Neural cell (in vitro differentiated cells): ENCODE data around the gene GCK. TPM values are rescaled to one million over a fixed set of nuclear protein-coding genes. Genes with fewer than 3 reads are reported as not detected.

Experiments used
- H2AFZ ChIP-seq: fragments of 200-600, 300-800 bp; sonication (generic), shearing (Covaris generic); 2 replicates; pipeline ENCODE4 v1.6.0; 2014; ENCODE audit warnings: low read depth, mild to moderate bottlenecking, antibody characterized with exemption, low read length, moderate library complexity
- H3F3A ChIP-seq: fragments of 200-600 bp; shearing (Covaris generic); 2 replicates; pipeline ENCODE4 v1.6.1; 2016; ENCODE audit warnings: mild to moderate bottlenecking, moderate library complexity, mixed read lengths, antibody characterized with exemption, low read length; ENCODE audit not compliant: insufficient read depth, poor library complexity, severe bottlenecking
- H3K27ac ChIP-seq: fragments of 200-600, 300-800 bp; sonication (generic), shearing (Covaris generic); 2 replicates; pipeline ENCODE4 v1.5.1; 2014; ENCODE audit warnings: mild to moderate bottlenecking, low read length, moderate library complexity
- H3K27me3 ChIP-seq: fragments of 300-800, 200-600 bp; sonication (generic), shearing (Covaris generic); 2 replicates; pipeline ENCODE4 v1.6.0; 2014; ENCODE audit warnings: mild to moderate bottlenecking, low read depth, low read length, moderate library complexity; ENCODE audit not compliant: insufficient read depth
- H3K36me3 ChIP-seq: fragments of 300-800, 200-600 bp; sonication (generic), shearing (Covaris generic); 2 replicates; pipeline ENCODE4 v1.5.1; 2014; ENCODE audit warnings: mild to moderate bottlenecking, antibody characterized with exemption, low read length, moderate library complexity; ENCODE audit not compliant: insufficient read depth
- H3K4me2 ChIP-seq: fragments of 300-800, 200-600 bp; sonication (generic), shearing (Covaris generic); 2 replicates; pipeline ENCODE4 v1.6.0; 2014; ENCODE audit warnings: mild to moderate bottlenecking, low read length
- H3K4me3 ChIP-seq: fragments of 300-800, 200-600 bp; sonication (generic), shearing (Covaris generic); 2 replicates; pipeline ENCODE4 v1.5.1; 2014; ENCODE audit warnings: mild to moderate bottlenecking, low read length, moderate library complexity
- H3K79me2 ChIP-seq: fragments of 200-600 bp; shearing (Covaris generic); replicated peaks from 2 replicates; pipeline ENCODE4 v1.6.0; 2014; ENCODE audit warnings: mild to moderate bottlenecking, low read length, moderate library complexity; ENCODE audit not compliant: insufficient read depth
- H3K9ac ChIP-seq: fragments of 300-800, 200-600 bp; sonication (generic), shearing (Covaris generic); 2 replicates; pipeline ENCODE4 v1.6.1; 2016; ENCODE audit warnings: mild to moderate bottlenecking, low read length, mixed read lengths
- H3K9me2 ChIP-seq: fragments of 200-600 bp; shearing (Covaris generic); 2 replicates; pipeline ENCODE4 v1.6.1; 2016; ENCODE audit warnings: mild to moderate bottlenecking, low read length, mixed read lengths; ENCODE audit not compliant: insufficient read depth
- H3K9me3 ChIP-seq: fragments of 200-600, 300-800 bp; sonication (generic), shearing (Covaris generic); 2 replicates; pipeline ENCODE4 v1.6.1; 2016; ENCODE audit warnings: mild to moderate bottlenecking, mixed run types, low read length, moderate library complexity, mixed read lengths
- H4K20me1 ChIP-seq: fragments of 200-600 bp; shearing (Covaris generic); 2 replicates; pipeline ENCODE4 v1.6.1; 2016; ENCODE audit warnings: mild to moderate bottlenecking, mixed run types; ENCODE audit not compliant: insufficient read depth
- EP300 ChIP-seq: fragments of 450-650 bp; conservative IDR thresholded peaks from 2 replicates; pipeline ENCODE4 v1.6.1; 2014; ENCODE audit warnings: antibody characterized with exemption, mild to moderate bottlenecking, moderate library complexity; ENCODE audit not compliant: poor library complexity, severe bottlenecking
- EZH2 ChIP-seq: fragments of 200-600, 300-800 bp; shearing (Covaris generic), sonication (generic); IDR thresholded peaks from 2 replicates; pipeline ENCODE4 v1.6.1; 2014; ENCODE audit warnings: antibody characterized with exemption, low read length, borderline replicate concordance, mild to moderate bottlenecking; ENCODE audit not compliant: insufficient read depth, poor library complexity, severe bottlenecking
- MXI1 ChIP-seq: fragments of 450-650 bp; conservative IDR thresholded peaks from 2 replicates; pipeline ENCODE4 v1.6.1; 2014; ENCODE audit warnings: antibody characterized with exemption, mild to moderate bottlenecking; ENCODE audit not compliant: poor library complexity, severe bottlenecking
- POLR2AphosphoS5 ChIP-seq: IDR thresholded peaks from 2 replicates; pipeline ENCODE4 v1.6.1; 2012
- RAD21 ChIP-seq: fragments of 450-650 bp; conservative IDR thresholded peaks from 2 replicates; pipeline ENCODE4 v1.6.1; 2014; ENCODE audit warnings: antibody characterized with exemption, mild to moderate bottlenecking, moderate library complexity
- SMC3 ChIP-seq: fragments of 450-650 bp; conservative IDR thresholded peaks from 2 replicates; pipeline ENCODE4 v1.6.1; 2014; ENCODE audit warnings: antibody characterized with exemption, mild to moderate bottlenecking, moderate library complexity; ENCODE audit not compliant: poor library complexity
- TAF1 ChIP-seq: IDR thresholded peaks from 2 replicates; pipeline ENCODE4 v1.6.1; 2012; ENCODE audit warnings: low read depth
- polyA plus RNA-seq: library from polyadenylated mRNA; depleted of rRNA; stranded (reverse); fragments of >200 nt; gene quantifications from 2 replicates; pipeline ENCODE4 v1.2.3, GENCODE V29; 2014
- TF ChIP-seq, protein P1 (sequence below): IDR thresholded peaks from 2 replicates; pipeline ENCODE4 v1.6.1; 2012; ENCODE audit warnings: borderline replicate concordance
- TF ChIP-seq, protein P2 (sequence below): fragments of 450-650 bp; IDR thresholded peaks from 2 replicates; pipeline ENCODE4 v1.5.1; 2014; ENCODE audit warnings: antibody characterized with exemption, mild to moderate bottlenecking, moderate library complexity; ENCODE audit not compliant: poor library complexity, severe bottlenecking

GCK gene
- polyA plus RNA-seq, 1 donor from 2014 or later, result 7.4 TPM

DNA sequence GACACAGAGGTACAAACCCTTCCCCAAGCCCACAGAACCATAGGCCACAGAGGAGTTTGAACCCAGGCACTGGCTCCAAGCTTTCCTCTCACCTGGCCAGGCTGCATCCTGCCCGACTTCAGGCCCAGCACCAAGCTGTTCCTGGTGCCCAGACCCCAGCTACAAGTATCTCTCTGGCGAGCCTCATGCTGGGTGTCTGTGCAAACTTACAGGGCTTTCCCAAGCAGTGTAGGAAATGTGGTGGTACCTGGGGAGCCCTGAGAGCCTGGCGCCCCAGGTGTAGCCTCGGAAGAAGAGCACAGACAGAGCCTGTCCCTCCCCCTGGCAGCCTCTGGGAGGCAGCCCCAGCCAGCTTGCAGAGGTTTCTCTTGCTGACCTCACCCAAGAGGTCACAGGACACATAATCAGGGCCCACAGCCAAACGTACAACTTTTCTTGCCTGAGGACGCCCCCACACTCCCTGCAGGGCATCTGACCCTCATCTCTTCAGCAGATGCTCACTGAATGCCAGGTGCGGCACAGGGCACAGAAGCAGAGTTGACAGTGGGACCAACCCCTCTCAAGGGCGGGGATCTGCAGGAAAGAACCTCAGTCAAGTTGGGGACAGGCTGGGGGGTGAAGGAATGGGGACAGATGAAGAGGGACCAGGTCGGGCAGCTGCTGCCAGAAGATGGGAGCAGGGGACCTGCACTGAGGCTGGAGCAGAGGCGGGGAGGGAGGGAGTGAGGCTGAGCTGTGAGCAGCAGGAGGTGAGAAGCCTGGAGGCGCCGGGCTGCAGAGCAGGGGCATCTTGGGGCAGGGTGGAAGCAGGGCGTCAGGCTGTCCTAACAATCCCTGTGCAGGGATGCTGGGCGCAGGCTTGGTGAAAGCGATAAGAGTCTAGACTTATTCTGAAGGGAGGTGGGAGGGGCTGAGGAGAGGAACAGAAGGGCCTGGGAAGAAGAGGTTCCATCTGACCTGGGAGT is 31.8 kb downstream of the GCK start:
- Histone ChIP-seq H3K9ac (no peak overlapping the region), H3K9me3 (no peaks in the 10 kb centered on the region), H3K4me2 (no peak overlapping the region), H3F3A (no peaks in the 10 kb centered on the region), H3K27ac (no peak overlapping the region), H2AFZ (no peak overlapping the region), H3K36me3 (no peaks in the 10 kb centered on the region), H3K4me3 (no peak overlapping the region), H3K79me2 (no peaks in the 10 kb centered on the region), H4K20me1 (no peaks in the 10 kb centered on the region), H3K27me3 (no peaks in the 10 kb centered on the region), H3K9me2 (no peaks in the 10 kb centered on the region)
- TF ChIP-seq, protein P1, sequence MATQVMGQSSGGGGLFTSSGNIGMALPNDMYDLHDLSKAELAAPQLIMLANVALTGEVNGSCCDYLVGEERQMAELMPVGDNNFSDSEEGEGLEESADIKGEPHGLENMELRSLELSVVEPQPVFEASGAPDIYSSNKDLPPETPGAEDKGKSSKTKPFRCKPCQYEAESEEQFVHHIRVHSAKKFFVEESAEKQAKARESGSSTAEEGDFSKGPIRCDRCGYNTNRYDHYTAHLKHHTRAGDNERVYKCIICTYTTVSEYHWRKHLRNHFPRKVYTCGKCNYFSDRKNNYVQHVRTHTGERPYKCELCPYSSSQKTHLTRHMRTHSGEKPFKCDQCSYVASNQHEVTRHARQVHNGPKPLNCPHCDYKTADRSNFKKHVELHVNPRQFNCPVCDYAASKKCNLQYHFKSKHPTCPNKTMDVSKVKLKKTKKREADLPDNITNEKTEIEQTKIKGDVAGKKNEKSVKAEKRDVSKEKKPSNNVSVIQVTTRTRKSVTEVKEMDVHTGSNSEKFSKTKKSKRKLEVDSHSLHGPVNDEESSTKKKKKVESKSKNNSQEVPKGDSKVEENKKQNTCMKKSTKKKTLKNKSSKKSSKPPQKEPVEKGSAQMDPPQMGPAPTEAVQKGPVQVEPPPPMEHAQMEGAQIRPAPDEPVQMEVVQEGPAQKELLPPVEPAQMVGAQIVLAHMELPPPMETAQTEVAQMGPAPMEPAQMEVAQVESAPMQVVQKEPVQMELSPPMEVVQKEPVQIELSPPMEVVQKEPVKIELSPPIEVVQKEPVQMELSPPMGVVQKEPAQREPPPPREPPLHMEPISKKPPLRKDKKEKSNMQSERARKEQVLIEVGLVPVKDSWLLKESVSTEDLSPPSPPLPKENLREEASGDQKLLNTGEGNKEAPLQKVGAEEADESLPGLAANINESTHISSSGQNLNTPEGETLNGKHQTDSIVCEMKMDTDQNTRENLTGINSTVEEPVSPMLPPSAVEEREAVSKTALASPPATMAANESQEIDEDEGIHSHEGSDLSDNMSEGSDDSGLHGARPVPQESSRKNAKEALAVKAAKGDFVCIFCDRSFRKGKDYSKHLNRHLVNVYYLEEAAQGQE, result no peak
- no peak for TF ChIP-seq MXI1
- no peak for TF ChIP-seq RAD21
- TF ChIP-seq, protein P2, sequence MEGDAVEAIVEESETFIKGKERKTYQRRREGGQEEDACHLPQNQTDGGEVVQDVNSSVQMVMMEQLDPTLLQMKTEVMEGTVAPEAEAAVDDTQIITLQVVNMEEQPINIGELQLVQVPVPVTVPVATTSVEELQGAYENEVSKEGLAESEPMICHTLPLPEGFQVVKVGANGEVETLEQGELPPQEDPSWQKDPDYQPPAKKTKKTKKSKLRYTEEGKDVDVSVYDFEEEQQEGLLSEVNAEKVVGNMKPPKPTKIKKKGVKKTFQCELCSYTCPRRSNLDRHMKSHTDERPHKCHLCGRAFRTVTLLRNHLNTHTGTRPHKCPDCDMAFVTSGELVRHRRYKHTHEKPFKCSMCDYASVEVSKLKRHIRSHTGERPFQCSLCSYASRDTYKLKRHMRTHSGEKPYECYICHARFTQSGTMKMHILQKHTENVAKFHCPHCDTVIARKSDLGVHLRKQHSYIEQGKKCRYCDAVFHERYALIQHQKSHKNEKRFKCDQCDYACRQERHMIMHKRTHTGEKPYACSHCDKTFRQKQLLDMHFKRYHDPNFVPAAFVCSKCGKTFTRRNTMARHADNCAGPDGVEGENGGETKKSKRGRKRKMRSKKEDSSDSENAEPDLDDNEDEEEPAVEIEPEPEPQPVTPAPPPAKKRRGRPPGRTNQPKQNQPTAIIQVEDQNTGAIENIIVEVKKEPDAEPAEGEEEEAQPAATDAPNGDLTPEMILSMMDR, result no peak
- no peak for TF ChIP-seq TAF1
- TF ChIP-seq SMC3, result no peak
- no peak for TF ChIP-seq EZH2
- TF ChIP-seq POLR2AphosphoS5, result no peak
- no peak for TF ChIP-seq EP300

DNA sequence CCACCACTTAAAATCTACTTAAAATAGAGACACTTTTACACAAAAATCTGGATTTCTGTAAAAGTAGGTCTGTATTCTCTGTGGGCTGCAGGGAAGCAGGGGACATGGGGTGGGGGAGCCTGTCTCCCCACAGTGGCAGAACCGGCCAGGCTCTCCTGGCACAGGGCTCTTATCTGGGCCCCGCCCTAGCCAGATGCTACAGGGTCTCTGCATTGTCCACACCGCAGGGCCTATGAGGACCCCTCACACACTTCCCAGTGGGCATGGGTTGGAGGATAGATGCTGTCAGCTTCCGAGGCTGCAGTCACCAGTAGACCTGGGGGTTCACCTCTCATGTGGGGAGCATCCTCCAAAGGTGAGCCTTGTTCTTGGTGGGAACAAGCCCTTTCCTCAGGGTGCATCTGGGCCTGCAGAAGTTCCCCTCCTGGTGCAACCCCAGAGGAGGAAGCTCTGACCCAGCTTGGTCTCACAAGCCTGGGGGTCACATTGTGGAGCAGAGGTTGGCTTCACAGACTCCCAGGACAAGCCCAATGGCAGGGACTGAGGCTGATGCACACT is 32.7 kb downstream of the GCK start:
- no peak overlapping the region for H3K9ac ChIP-seq
- H3K9me2 ChIP-seq, result no peaks in the 10 kb centered on the region
- H3K27ac ChIP-seq, result no peak overlapping the region
- H4K20me1 ChIP-seq, result no peaks in the 10 kb centered on the region
- H2AFZ ChIP-seq, result no peak overlapping the region
- H3K27me3 ChIP-seq, result no peaks in the 10 kb centered on the region
- H3K9me3 ChIP-seq, result no peaks in the 10 kb centered on the region
- H3K4me2 ChIP-seq, result no peak overlapping the region
- no peak overlapping the region for H3K4me3 ChIP-seq
- no peak for TF ChIP-seq RAD21
- TF ChIP-seq TAF1, result no peak
- no peak for TF ChIP-seq SMC3
- no peak for TF ChIP-seq EP300
- TF ChIP-seq MXI1, result no peak
- no peak for TF ChIP-seq POLR2AphosphoS5
- TF ChIP-seq, protein P2, result no peak
- TF ChIP-seq, protein P1, result no peak
- no peak for TF ChIP-seq EZH2
- H3K79me2 ChIP-seq, result no peaks in the 10 kb centered on the region
- H3K36me3 ChIP-seq, result no peaks in the 10 kb centered on the region
- H3F3A ChIP-seq, result no peaks in the 10 kb centered on the region
